Adipocyte (in vitro differentiated cells): ENCODE measurements around the gene SP1.
"Not testable (repeated sequence)": the region's sequence is repeated elsewhere in the genome, so short reads cannot be mapped to it uniquely, and the experiment has no call there.

Source experiments
- DNase-seq: peaks from one replicate; pipeline ENCODE4 v3.0.0-alpha.2; 2015; ENCODE audit warnings: low read depth
- H3K27me3 ChIP-seq: replicated peaks from 2 replicates; pipeline ENCODE4 v1.7.0; 2013; ENCODE audit warnings: mild to moderate bottlenecking, low read length, moderate library complexity; ENCODE audit not compliant: control insufficient read depth, insufficient read depth
- H3K36me3 ChIP-seq: 2 replicates; pipeline ENCODE4 v1.7.0; 2013; ENCODE audit warnings: low read length, mild to moderate bottlenecking, moderate library complexity; ENCODE audit not compliant: control insufficient read depth, insufficient read depth, severe bottlenecking
- H3K4me1 ChIP-seq: 2 replicates; pipeline ENCODE4 v1.7.0; 2013; ENCODE audit warnings: mild to moderate bottlenecking, low read length, moderate library complexity; ENCODE audit not compliant: control insufficient read depth, insufficient read depth
- H3K4me3 ChIP-seq: 2 replicates; pipeline ENCODE4 v1.7.0; 2013; ENCODE audit warnings: mild to moderate bottlenecking, low read length, moderate library complexity
- H3K9ac ChIP-seq: 2 replicates; pipeline ENCODE4 v1.7.0; 2013; ENCODE audit warnings: mild to moderate bottlenecking, low read length, moderate library complexity
- H3K9me3 ChIP-seq: 2 replicates; pipeline ENCODE4 v1.7.0; 2013; ENCODE audit warnings: mild to moderate bottlenecking, low read length, moderate library complexity; ENCODE audit not compliant: control insufficient read depth

SP1 gene

GRCh38 chr12:53417291-53417816, 37.4 kb downstream of the SP1 start:
- peaks cover 11% of the 10 kb centered on the region for H3K36me3 ChIP-seq
- not testable (repeated sequence) for H3K27me3 ChIP-seq, DNase-seq, H3K4me3 ChIP-seq, H3K9ac ChIP-seq, H3K9me3 ChIP-seq
- peaks cover 37% of the 10 kb centered on the region for H3K4me1 ChIP-seq

- Histone ChIP-seq H3K36me3 (peaks cover 6% of the 10 kb centered on the region), H3K9ac (no peak overlapping the region), H3K4me1 (peaks cover 28% of the 10 kb centered on the region), H3K4me3 (no peak overlapping the region), H3K9me3 (no peaks in the 10 kb centered on the region), H3K27me3 (no peaks in the 10 kb centered on the region)
- no peak for DNase-seq
These were observed 38.2 kb downstream of the SP1 start for GRCh38 chr12:53418221-53418620.

GRCh38 chr12:53419756-53420155, 39.8 kb downstream of the SP1 start:
- DNase-seq = no peak
- no peaks in the 10 kb centered on the region for H3K9me3 ChIP-seq

GRCh38 chr12:53422247-53422646, 42.3 kb downstream of the SP1 start:
- not testable (repeated sequence) for H3K36me3 ChIP-seq, H3K4me3 ChIP-seq, H3K9me3 ChIP-seq, H3K4me1 ChIP-seq, DNase-seq, H3K27me3 ChIP-seq, H3K9ac ChIP-seq

More at GRCh38 chr12:53419756-53420155, 39.8 kb downstream of the SP1 start:
- H3K36me3 ChIP-seq = no peaks in the 10 kb centered on the region
- H3K27me3 ChIP-seq = peaks cover 8% of the 10 kb centered on the region
- no peak overlapping the region for H3K9ac ChIP-seq
- no peak overlapping the region for H3K4me3 ChIP-seq
- H3K4me1 ChIP-seq = peaks cover 14% of the 10 kb centered on the region

GRCh38 chr12:53423597-53423996, 43.6 kb downstream of the SP1 start, which contains the start of gene AMHR2:
TSS of gene AMHR2 (plus strand) at chr12:53423855. CDS start at chr12:53423935, 80 bp downstream.
- Histone ChIP-seq H3K9me3 (no peaks in the 10 kb centered on the region), H3K36me3 (no peaks in the 10 kb centered on the region), H3K4me3 (no peak within 1 kb of the TSS), H3K27me3 (peaks cover 8% of the 10 kb centered on the region), H3K9ac (no peak within 1 kb of the TSS), H3K4me1 (peaks cover 4% of the 10 kb centered on the region)
- DNase-seq = no peak

GRCh38 chr12:53424626-53425514, 44.9 kb downstream of the SP1 start:
- H3K9ac ChIP-seq = no peak overlapping the region
- H3K36me3 ChIP-seq = no peaks in the 10 kb centered on the region
- DNase-seq = no peak
- peaks cover 8% of the 10 kb centered on the region for H3K27me3 ChIP-seq
- H3K4me3 ChIP-seq = no peak overlapping the region
- peaks cover 4% of the 10 kb centered on the region for H3K4me1 ChIP-seq
- no peaks in the 10 kb centered on the region for H3K9me3 ChIP-seq

GRCh38 chr12:53425515-53426150, 45.7 kb downstream of the SP1 start:
- peaks cover 8% of the 10 kb centered on the region for H3K27me3 ChIP-seq
- H3K9me3 ChIP-seq = no peaks in the 10 kb centered on the region
- no peak overlapping the region for H3K4me3 ChIP-seq
- no peak for DNase-seq
- H3K9ac ChIP-seq = no peak overlapping the region
- H3K4me1 ChIP-seq = peaks cover 4% of the 10 kb centered on the region
- H3K36me3 ChIP-seq = no peaks in the 10 kb centered on the region

- Histone ChIP-seq H3K4me1 (no peaks in the 10 kb centered on the region), H3K27me3 (peaks cover 8% of the 10 kb centered on the region), H3K9ac (no peak overlapping the region), H3K4me3 (no peak overlapping the region), H3K36me3 (no peaks in the 10 kb centered on the region), H3K9me3 (no peaks in the 10 kb centered on the region)
- DNase-seq = peak; percentile 50
These were observed 48.1 kb downstream of the SP1 start for GRCh38 chr12:53427905-53428594.

- Histone ChIP-seq H3K9me3 (no peaks in the 10 kb centered on the region), H3K4me1 (no peaks in the 10 kb centered on the region), H3K27me3 (peaks cover 4% of the 10 kb centered on the region), H3K9ac (no peak overlapping the region), H3K4me3 (no peak overlapping the region), H3K36me3 (no peaks in the 10 kb centered on the region)
- no peak for DNase-seq
These were observed 48.8 kb downstream of the SP1 start for GRCh38 chr12:53428741-53429140.

GRCh38 chr12:53430116-53430515, 50.1 kb downstream of the SP1 start:
- no peak overlapping the region for H3K4me3 ChIP-seq
- no peaks in the 10 kb centered on the region for H3K36me3 ChIP-seq
- no peak overlapping the region for H3K9ac ChIP-seq
- no peaks in the 10 kb centered on the region for H3K9me3 ChIP-seq
- no peaks in the 10 kb centered on the region for H3K27me3 ChIP-seq
- no peaks in the 10 kb centered on the region for H3K4me1 ChIP-seq
- DNase-seq = no peak

GRCh38 chr12:53431187-53431586, 51.2 kb downstream of the SP1 start:
- Histone ChIP-seq H3K9me3 (no peaks in the 10 kb centered on the region), H3K36me3 (no peaks in the 10 kb centered on the region), H3K4me1 (no peaks in the 10 kb centered on the region), H3K27me3 (no peaks in the 10 kb centered on the region), H3K4me3 (no peak overlapping the region), H3K9ac (no peak overlapping the region)
- DNase-seq = no peak
